ENCODE data around the gene PDCD4. TPM values are rescaled to one million over a fixed set of nuclear protein-coding genes. Genes with fewer than 3 reads are reported as not detected.

The PDCD4 gene
- total and polyA plus RNA-seq, 2 of the 8 experiments (the other 6 are each of a cell fraction or from before 2014, with no cell fraction given) = 3.3 to 26.8 TPM

- no peaks in the 10 kb centered on the region for H3K9me3 ChIP-seq (ENCODE audit: insufficient read depth in 2 of 2, low read depth in 1 of 2, low read length in 1 of 2)
- H3K23me2 ChIP-seq (ENCODE audit: low read depth, low read length) = no peaks in the 10 kb centered on the region; the same call in 1 of the 2 replicates
- FAIRE-seq (no peak), DNase-seq (ENCODE audit: low read depth in 1 of 2, low spot score in 2 of 2) (no peak)
- CTCF ChIA-PET (ENCODE audit: partially characterized antibody) = interaction anchor here (0.6 to 2.7 kb wide), 7 partner anchors 10 to 306 kb away, joined by 3 to 6 read pairs (median 3); partner anchors contain the start of gene PDCD4
- H4K5ac ChIP-seq (ENCODE audit: insufficient read length, low read depth, low read length) = no peak overlapping the region
- no peak overlapping the region for H3K4ac ChIP-seq (replicated peaks; ENCODE audit: insufficient read length, low read depth, low read length)
- H4K91ac ChIP-seq (replicated peaks; ENCODE audit: insufficient read length, low read length) = no peak overlapping the region
- H2BK12ac ChIP-seq (ENCODE audit: low read depth, low read length) = no peak overlapping the region
- H3K27ac ChIP-seq (ENCODE audit: low read depth, low read length) = no peak overlapping the region
- POLR2A ChIA-PET (ENCODE audit: partially characterized antibody) = interaction anchor here (1.1 to 2.3 kb wide), 3 partner anchors 13 to 356 kb away, joined by 3 to 8 read pairs (median 3); partner anchors contain the start of gene PDCD4
- no peak overlapping the region for H3K14ac ChIP-seq (ENCODE audit: insufficient read length)
- H3K4me3 ChIP-seq (ENCODE audit: extremely low read depth in 1 of 4, insufficient read depth in 2 of 4, low read depth in 3 of 4, low read length in 4 of 4) = 0 out of 8 replicates have a peak overlapping the region, but pooled peaks of 1 of the 4 experiments have one; percentile 8
- no peaks in the 10 kb centered on the region for H3K36me3 ChIP-seq (ENCODE audit: control insufficient read depth in 2 of 4, insufficient read depth in 4 of 4, low read length in 3 of 4)
- H4K20me1 ChIP-seq (replicated peaks in 1 of 2; ENCODE audit: control insufficient read depth in 1 of 2, insufficient read depth in 2 of 2, low read length in 2 of 2) = no peaks in the 10 kb centered on the region
- no peak overlapping the region for H2AK5ac ChIP-seq (ENCODE audit: low read depth, low read length)
- H2BK120ac ChIP-seq (replicated peaks; ENCODE audit: low read depth, low read length) = no peak overlapping the region
- no peaks in the 10 kb centered on the region for H3K79me1 ChIP-seq (ENCODE audit: low read depth, low read length)
- H3K27me3 ChIP-seq (replicated peaks in 1 of 4; ENCODE audit: control insufficient read depth in 3 of 4, extremely low read depth in 1 of 4, insufficient read depth in 3 of 4, low read length in 3 of 4) = no peaks in the 10 kb centered on the region
- H2BK5ac ChIP-seq (ENCODE audit: low read depth, low read length) = peak overlapping the region; percentile 22; the same call in 1 of the 2 replicates
- no peak overlapping the region for H3K23ac ChIP-seq (ENCODE audit: insufficient read length)
- H2BK15ac ChIP-seq (ENCODE audit: low read length) = no peak overlapping the region
- H3K18ac ChIP-seq (ENCODE audit: extremely low read depth, low read length) = no peak overlapping the region
- H3K4me1 ChIP-seq (replicated peaks in 1 of 4; ENCODE audit: control insufficient read depth in 3 of 4, insufficient read depth in 4 of 4, low read length in 3 of 4) = peaks cover 0 to 7% (median 4%) of the 10 kb centered on the region in 4 experiments; a peak in 5 of 7 replicates
- H3K9ac ChIP-seq (replicated peaks in 1 of 4; ENCODE audit: extremely low read depth in 1 of 4, low read depth in 3 of 4, low read length in 3 of 4) = no peak overlapping the region
- H4K8ac ChIP-seq (ENCODE audit: extremely low read depth, insufficient read depth, low read length) = no peak overlapping the region
- WGBS, 2 experiments (ENCODE audit: extremely low coverage in 1 of 2, insufficient coverage in 1 of 2, insufficient read length in 1 of 2, insufficient replicate concordance in 2 of 2, low coverage in 1 of 2, low lambda C conversion rate in 2 of 2, missing lambda C conversion rate in 1 of 2) = 88% methylated on average over 3 of the region's 3 CpGs; no CpG with 5 or more reads in 1 of the 2 experiments
- no peak overlapping the region for H3K56ac ChIP-seq (replicated peaks; ENCODE audit: insufficient read length, low read depth, low read length)
- H3K4me2 ChIP-seq (ENCODE audit: insufficient read depth in 1 of 2, low read depth in 2 of 2, low read length in 2 of 2) = peak overlapping the region in 1 of 2 experiments; percentile 29; a peak in 2 of 4 replicates
- H2AFZ ChIP-seq (ENCODE audit: low read length) = no peak overlapping the region
- no peak overlapping the region for H2BK20ac ChIP-seq (ENCODE audit: low read length)
- H3K79me2 ChIP-seq (ENCODE audit: control insufficient read depth in 1 of 2, insufficient read depth in 2 of 2, low read length in 2 of 2) = peaks cover 4 to 27% of the 10 kb centered on the region in 2 experiments; a peak in 3 of 4 replicates
- TF ChIP-seq, protein P1, sequence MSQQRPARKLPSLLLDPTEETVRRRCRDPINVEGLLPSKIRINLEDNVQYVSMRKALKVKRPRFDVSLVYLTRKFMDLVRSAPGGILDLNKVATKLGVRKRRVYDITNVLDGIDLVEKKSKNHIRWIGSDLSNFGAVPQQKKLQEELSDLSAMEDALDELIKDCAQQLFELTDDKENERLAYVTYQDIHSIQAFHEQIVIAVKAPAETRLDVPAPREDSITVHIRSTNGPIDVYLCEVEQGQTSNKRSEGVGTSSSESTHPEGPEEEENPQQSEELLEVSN (IDR thresholded peaks at IDR 0.05) = no peak
- TF ChIP-seq TAF1 (IDR thresholded peaks at IDR 0.05; ENCODE audit: low read depth, low read length) (no peak), TBP (IDR thresholded peaks at IDR 0.05; ENCODE audit: low read depth, low read length) (no peak), TEAD4 (IDR thresholded peaks at IDR 0.05; ENCODE audit: low read depth, low read length) (no peak), SUZ12 (IDR thresholded peaks at IDR 0.05; ENCODE audit: low read length) (no peak), BACH1 (IDR thresholded peaks at IDR 0.05; ENCODE audit: low read length) (no peak), HDAC2 (IDR thresholded peaks at IDR 0.05; ENCODE audit: borderline replicate concordance in 1 of 2, low read depth in 2 of 2, low read length in 2 of 2) (no peak), SRF (IDR thresholded peaks at IDR 0.05; ENCODE audit: low read depth, low read length) (no peak)
These were observed 45.0 kb downstream of the PDCD4 start for GRCh38 chr10:110916554-110917346.
